Esophagus squamous epithelium (tissue), 4 donors: ENCODE data around the gene POLR3F.

Source experiments
- CTCF ChIP-seq, 6 experiments: fragments of 450-650 bp in 4 of 6; fragments of 200-600 bp in 2 of 6; sonication (generic) in 2 of 6; IDR thresholded peaks; one replicate each; pipeline ENCODE4 v1.5.1; 2016 to 2019; ENCODE audit warnings: antibody characterized with exemption in 6 of 6, mild to moderate bottlenecking in 4 of 6, moderate library complexity in 4 of 6
- POLR2A ChIP-seq, 4 donors: fragments of 450-650 bp; IDR thresholded peaks; one replicate each; pipeline ENCODE4 v1.6.1; 2017; ENCODE audit warnings: antibody characterized with exemption in 4 of 4, mild to moderate bottlenecking in 4 of 4, moderate library complexity in 3 of 4

GRCh38 chr20:18431206-18431605 lies 36.0 kb upstream of the POLR3F start:
- TF ChIP-seq CTCF (IDR thresholded peaks at IDR 0.05) (no peak), POLR2A (IDR thresholded peaks at IDR 0.05) (no peak)
